Fibroblast of peridontal ligament (primary cell): ENCODE data around the gene C22orf39.

ENCODE experiments used
- DNase-seq: peaks from one replicate; pipeline ENCODE4 v3.0.0-alpha.2; 2010; ENCODE audit errors: extremely low read depth

The C22orf39 gene

DNA sequence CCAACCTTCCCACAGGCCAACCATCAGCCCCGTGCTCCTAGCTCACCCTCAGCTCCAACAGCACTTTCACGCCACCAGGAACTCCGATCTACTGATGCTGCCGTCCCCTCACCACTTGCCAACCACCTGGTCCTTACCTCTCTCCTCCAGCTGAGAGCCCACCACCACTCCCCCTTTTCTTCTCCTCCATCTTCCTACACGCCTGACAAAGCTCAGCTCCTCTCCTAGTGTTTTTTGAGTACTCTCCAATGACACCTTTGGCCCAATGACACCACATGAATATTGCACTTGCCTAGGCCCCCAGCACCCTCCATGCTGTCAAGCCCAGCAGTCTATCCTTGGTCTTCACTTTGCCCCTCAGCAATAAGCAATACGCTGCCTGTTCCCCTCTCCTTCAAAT lies 46.6 kb downstream of the C22orf39 start:
- no peak for DNase-seq

DNA sequence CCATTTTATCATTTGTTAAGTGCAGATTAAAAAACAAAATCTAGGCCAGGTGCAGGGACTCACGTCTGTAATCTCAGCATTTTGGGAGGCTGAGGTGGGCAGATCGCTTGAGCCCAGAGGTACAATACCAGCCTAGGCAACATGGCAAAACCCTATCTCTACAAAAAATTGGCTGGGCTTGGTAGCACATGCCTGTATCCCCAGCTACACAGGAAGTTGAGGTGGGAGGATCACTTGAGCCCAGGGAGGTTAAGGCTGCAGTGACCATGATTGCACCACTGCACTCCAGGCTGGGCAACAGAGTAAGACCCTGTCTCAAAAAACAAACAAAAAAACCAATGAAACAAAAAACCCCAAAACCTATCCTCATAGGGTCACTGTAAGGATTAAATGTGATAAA lies 48.9 kb downstream of the C22orf39 start:
- no peak for DNase-seq

DNA sequence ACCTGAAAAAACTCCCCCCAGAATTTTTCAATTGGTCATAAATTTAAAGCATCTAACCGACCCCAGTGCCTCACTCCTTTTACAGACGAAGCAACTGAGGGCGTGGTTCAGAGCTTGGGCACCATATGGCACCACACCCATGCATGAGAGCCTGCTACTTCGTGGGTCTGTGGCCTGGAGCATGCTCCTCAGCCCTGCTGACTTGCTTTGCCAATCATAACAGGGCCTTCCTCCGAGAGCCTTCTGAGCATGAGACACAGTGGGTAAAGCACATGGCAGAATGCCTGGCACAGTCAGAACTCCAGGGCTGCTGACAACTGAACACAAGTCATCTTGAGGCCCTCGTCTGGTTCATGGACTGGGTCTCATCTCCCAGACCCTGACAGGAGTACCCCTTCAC lies 49.3 kb downstream of the C22orf39 start:
- DNase-seq: peak; percentile 25

DNA sequence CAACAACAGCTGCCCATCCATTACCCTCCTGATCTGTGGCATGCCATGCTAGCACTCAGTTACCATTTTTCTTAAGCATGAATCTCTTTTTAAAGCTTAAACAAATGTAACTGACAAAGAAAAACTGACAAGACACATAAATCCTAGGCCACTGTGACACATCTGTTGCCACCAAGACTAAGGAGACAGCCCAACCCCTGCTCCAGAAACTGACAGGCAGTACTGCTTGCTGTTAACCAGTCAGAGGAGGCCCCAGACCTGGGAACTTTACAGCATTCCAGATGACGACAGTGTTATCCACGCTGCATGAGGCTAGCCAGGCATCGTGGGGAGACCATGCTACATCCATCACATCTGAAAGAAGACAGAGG lies 49.8 kb downstream of the C22orf39 start:
- no peak for DNase-seq

- DNase-seq: no peak
These were observed 50.4 kb downstream of the C22orf39 start for GRCh38 chr22:19396934-19397733.

- no peak for DNase-seq
These were observed 51.0 kb downstream of the C22orf39 start for GRCh38 chr22:19396561-19396933.

DNA sequence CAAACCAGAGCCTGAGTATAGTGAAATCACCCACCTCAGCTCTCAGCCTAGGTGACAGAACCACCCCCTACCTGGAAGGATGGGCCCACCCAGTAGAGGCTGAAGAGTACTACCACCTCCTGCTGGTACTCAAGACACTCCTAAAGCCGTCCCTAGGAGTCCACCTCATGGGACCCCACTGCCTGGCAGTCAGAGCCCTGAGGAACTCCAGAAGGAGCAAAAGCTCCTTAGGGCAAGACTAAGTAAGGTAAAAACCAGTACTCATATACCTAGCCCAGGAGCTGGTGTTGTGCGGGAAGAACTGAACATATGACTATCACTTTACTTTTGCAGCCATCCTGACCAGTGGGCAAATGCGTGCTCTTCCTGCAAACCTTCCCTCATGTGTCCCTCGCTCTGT lies 52.2 kb downstream of the C22orf39 start:
- DNase-seq: no peak

- no peak for DNase-seq
These were observed 53.0 kb downstream of the C22orf39 start for GRCh38 chr22:19394274-19395050.

DNA sequence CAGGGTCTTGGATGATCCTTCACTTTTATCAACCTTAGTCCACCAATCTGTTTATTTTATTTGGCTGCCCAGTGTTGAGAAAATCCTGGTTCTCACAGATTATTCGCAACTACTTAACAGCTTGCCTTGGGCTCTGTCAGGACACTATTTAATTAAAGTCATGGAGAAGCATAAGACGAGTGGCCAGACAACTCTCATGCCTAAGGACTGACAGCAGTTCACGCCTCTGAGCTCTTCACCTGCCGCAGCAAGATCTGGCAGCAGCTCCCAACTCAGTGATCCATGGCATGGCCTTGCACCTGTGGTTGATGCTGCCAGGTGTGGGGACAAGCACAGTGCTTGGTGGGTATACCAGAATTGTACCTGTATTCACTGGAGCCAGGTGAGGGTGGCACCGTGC lies 53.8 kb downstream of the C22orf39 start:
- DNase-seq: no peak
